GM12878 (cell line): ENCODE measurements around the gene KIF6.

Source experiments
- ATF3 ChIP-seq: IDR thresholded peaks from 2 replicates; pipeline ENCODE4 v1.6.1; 2011; ENCODE audit warnings: low read depth, mild to moderate bottlenecking, low read length, moderate library complexity, borderline replicate concordance; ENCODE audit errors: extremely low read depth
- CTCF ChIP-seq, 3 experiments: IDR thresholded peaks in 2 of 3; conservative IDR thresholded peaks in 1 of 3; 2 replicates each; pipeline ENCODE4 v1.5.1; 2011; ENCODE audit warnings: low read depth in 3 of 3, low read length in 3 of 3, mild to moderate bottlenecking in 3 of 3, control low read depth in 2 of 3, moderate library complexity in 2 of 3, inconsistent platforms in 1 of 3, mixed read lengths in 1 of 3; ENCODE audit not compliant: control insufficient read depth in 2 of 3, insufficient read depth in 1 of 3; ENCODE audit errors: extremely low read depth in 1 of 3
- EP300 ChIP-seq, 2 experiments: fragments of 150-350 bp in 1 of 2; IDR thresholded peaks; 2 replicates each; pipeline ENCODE4 v1.6.1; 2011 to 2012; ENCODE audit warnings: low read depth in 2 of 2, low read length in 2 of 2, borderline replicate concordance in 1 of 2, improper control_type of control experiment in 1 of 2, inconsistent platforms in 1 of 2; ENCODE audit not compliant: control insufficient read depth in 1 of 2
- NFIC ChIP-seq: IDR thresholded peaks from 2 replicates; pipeline ENCODE4 v1.6.1; 2012; ENCODE audit warnings: low read depth, mild to moderate bottlenecking, inconsistent platforms, low read length, moderate library complexity
- NRF1 ChIP-seq: conservative IDR thresholded peaks from 2 replicates; pipeline ENCODE4 v1.6.1; 2011; ENCODE audit warnings: mild to moderate bottlenecking, low read depth, low read length, improper control_type of control experiment
- POLR2AphosphoS5 ChIP-seq: IDR thresholded peaks from 2 replicates; pipeline ENCODE4 v1.6.1; 2011; ENCODE audit warnings: mild to moderate bottlenecking, low read length, inconsistent platforms
- RAD51 ChIP-seq: fragments of 450-650 bp; IDR thresholded peaks from 2 replicates; pipeline ENCODE4 v1.6.1; 2016; ENCODE audit warnings: moderate library complexity, mild to moderate bottlenecking, inconsistent platforms
- SREBF2 ChIP-seq: IDR thresholded peaks from 2 replicates; pipeline ENCODE4 v1.6.1; 2012; ENCODE audit warnings: mild to moderate bottlenecking, low read length
- USF2 ChIP-seq: IDR thresholded peaks from 2 replicates; pipeline ENCODE4 v1.6.1; 2011; ENCODE audit warnings: low read depth, low read length, improper control_type of control experiment, borderline replicate concordance

GRCh38 chr6:39328066-39328465, 397.1 kb downstream of the KIF6 start:
- TF ChIP-seq CTCF (IDR thresholded peaks at IDR 0.05 in 2 of 3, conservative IDR thresholded peaks at IDR 0.05 in 1 of 3; ENCODE audit: control insufficient read depth in 2 of 3, extremely low read depth in 1 of 3, insufficient read depth in 1 of 3, low read depth in 3 of 3, low read length in 3 of 3), result no peak
- TF ChIP-seq NFIC, result no peak
- no peak for TF ChIP-seq POLR2AphosphoS5
- no peak for TF ChIP-seq SREBF2
- TF ChIP-seq RAD51, result no peak
- TF ChIP-seq ATF3, result no peak
- TF ChIP-seq NRF1, result no peak
- TF ChIP-seq EP300 (IDR thresholded peaks at IDR 0.05; ENCODE audit: borderline replicate concordance in 1 of 2, control insufficient read depth in 1 of 2, low read depth in 2 of 2, low read length in 2 of 2), result no peak
- no peak for TF ChIP-seq USF2
